T-helper 2 cell treated with Interferon-gamma antibody and Interleukin-4, amounts not matched to agents 5 μg/mL and 100 μg/mL, for 36 hours (primary cell): Measurements from ENCODE around the gene NUP62.

Experiments
- DNase-seq: peaks from one replicate; pipeline ENCODE4 v3.0.0; 2021; ENCODE audit warnings: low spot score
- H3K27ac Mint-ChIP-seq: one replicate; pipeline ENCODE4 v1.8.0; 2021; ENCODE audit warnings: mild to moderate bottlenecking, mixed read lengths
- H3K27me3 Mint-ChIP-seq: one replicate; pipeline ENCODE4 v1.8.0; 2021; ENCODE audit warnings: low read depth, mixed read lengths
- H3K36me3 Mint-ChIP-seq: one replicate; pipeline ENCODE4 v1.8.0; 2021; ENCODE audit warnings: low read depth, mixed read lengths
- H3K4me1 Mint-ChIP-seq: one replicate; pipeline ENCODE4 v1.8.0; 2021; ENCODE audit warnings: low read depth, mixed read lengths
- H3K4me3 Mint-ChIP-seq: one replicate; pipeline ENCODE4 v1.8.0; 2022; ENCODE audit warnings: mild to moderate bottlenecking, moderate library complexity, mixed read lengths
- H3K9me3 Mint-ChIP-seq: one replicate; pipeline ENCODE4 v1.8.0; 2021; ENCODE audit warnings: mixed read lengths

The NUP62 gene

DNA sequence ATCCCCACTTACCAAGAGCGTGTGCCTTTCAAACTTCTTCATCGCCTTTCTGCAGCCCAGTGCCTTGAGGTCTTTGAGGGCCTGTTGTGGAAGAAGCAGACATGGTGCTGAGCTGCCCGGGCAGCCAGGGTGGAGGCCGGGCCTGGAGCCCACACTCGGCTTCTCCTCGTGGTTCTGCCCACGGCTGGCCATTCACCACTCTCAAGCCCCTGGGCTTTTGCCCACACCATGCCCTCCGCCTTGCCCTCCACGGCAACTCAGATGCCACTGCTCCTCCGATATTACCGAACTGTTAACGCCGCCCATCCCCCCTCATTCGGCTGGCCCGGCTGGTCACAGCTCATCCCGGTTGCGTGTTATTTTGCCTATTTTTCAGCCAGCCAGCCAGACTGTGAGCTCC is 37.9 kb downstream of the NUP62 start:
- Mint-ChIP-seq H3K9me3 (no peaks in the 10 kb centered on the region), H3K27me3 (no peaks in the 10 kb centered on the region), H3K4me1 (peaks cover 8% of the 10 kb centered on the region), H3K36me3 (peaks cover 7% of the 10 kb centered on the region), H3K4me3 (no peak overlapping the region), H3K27ac (peak overlapping the region; percentile 36)
- no peak for DNase-seq

DNA sequence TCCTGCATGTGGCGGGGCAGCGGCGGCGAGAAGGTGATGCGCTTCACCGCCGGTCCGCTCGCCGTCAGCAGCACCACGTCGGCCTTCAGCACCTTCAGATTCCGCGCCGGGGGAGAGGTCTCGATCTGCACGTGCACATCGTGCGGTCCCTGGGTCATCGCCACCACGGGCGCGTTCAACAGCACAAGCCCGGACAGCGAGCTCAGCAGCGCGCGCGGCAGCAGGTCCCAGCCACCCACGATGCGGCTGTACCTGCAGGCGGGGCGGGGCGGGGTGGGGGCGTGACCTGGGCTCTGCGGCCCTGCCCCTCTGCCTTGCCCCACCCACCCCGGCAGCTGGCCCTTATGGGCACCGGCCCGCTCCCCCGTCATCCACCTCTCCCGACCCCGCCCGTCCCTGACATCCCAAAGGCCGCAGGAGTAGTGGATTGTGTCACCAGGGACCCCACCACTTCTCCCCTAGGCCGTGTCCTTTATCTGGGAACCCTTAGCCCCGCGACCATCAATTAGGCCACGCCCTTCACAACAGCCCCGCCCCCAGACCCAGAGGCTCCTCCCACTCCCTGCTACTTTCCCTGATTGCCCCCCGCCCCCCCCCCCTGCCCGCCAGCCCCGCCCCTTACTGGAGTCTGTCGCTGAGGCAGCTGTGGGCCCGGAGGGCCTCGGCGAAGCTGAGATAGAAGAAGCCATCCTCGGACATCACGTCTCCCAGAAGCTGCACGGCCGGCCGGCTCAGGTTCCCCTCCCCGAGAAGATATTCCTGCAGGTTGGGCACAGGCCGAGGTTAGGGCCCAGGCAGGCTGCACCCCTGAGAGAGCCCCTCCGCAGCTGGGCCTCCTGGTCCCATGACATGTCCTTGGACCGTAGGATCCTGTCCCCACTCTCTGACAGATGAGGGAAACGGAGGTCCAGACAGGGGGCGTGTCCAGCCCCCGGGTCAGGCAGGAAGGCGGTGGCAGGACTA is 38.7 kb downstream of the NUP62 start:
- Mint-ChIP-seq H3K4me3 (peak overlapping the region; percentile 80), H3K36me3 (peaks cover 7% of the 10 kb centered on the region), H3K27ac (peak overlapping the region; percentile 41), H3K9me3 (no peaks in the 10 kb centered on the region), H3K27me3 (no peaks in the 10 kb centered on the region), H3K4me1 (peaks cover 8% of the 10 kb centered on the region)
- peak; percentile 34 for DNase-seq

DNA sequence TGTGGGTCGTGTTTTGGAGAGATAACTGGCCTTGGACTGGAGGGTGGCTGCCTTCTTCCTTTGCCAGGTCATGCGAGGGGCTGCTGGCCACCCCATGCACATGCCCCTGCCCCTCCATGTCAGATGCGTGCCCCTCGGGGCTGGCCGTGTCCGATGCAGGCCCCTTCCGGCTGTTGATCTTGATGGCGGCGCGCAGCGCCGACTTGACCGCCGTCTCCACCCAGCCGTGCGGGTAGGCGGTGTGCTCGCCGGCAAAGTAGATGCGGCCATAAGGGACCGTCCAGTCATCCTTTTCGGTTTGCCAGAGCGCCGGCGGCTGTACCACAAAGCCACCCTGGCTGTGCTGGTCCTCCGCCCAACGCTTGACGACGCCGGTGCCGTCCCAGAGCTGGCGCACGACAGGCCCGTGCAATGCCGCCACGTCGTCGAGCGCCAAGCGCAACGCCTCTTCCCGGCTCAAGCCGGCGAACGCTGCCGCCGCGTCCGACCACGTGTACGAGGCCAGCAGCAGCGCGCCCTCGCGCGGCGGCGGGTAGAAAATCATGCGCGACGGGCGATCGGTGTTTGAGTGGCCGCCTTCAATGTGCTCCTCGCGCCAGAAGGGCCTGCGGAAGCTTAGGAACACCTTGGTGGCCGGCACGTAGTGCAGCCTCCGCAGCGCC is 39.5 kb downstream of the NUP62 start:
- peak; percentile 78 for DNase-seq
- peaks cover 4% of the 10 kb centered on the region for H3K4me1 Mint-ChIP-seq
- H3K36me3 Mint-ChIP-seq = peaks cover 12% of the 10 kb centered on the region
- H3K27me3 Mint-ChIP-seq = no peaks in the 10 kb centered on the region
- H3K9me3 Mint-ChIP-seq = no peaks in the 10 kb centered on the region
- H3K27ac Mint-ChIP-seq = peak overlapping the region; percentile 41
- H3K4me3 Mint-ChIP-seq = peak overlapping the region; percentile 80

DNA sequence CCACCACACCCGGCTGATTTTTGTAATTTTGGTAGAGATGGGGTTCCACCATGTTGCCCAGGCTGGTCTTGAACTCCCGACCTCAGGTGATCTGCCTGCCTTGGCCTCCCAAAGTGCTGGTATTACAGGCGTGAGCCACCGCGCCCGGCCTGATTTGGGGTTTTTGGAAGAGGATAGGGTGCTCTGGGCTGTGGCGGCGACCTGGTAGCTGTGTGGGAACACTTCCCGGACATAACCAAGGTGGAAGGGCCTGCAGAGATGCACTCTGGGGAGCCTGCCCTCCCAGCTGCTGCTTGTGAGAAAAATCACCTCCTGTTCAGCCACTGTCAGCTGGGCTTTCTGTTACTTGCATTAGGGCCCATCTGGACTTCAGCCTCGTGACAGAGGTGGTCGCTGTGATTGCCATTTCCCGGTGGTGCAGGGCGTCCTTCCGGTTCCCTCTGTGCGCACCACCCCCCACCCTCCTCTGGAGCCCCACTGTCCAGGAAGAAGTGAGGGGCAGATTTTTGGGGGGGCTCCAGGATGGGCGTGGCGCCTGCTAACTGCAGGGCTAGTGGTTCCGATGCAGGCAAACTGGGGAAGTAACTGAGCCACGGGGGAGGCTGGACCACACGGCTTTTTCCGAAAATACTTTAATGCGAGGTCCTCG is 40.1 kb downstream of the NUP62 start:
- Mint-ChIP-seq H3K4me1 (peaks cover 4% of the 10 kb centered on the region), H3K9me3 (no peaks in the 10 kb centered on the region), H3K36me3 (peaks cover 17% of the 10 kb centered on the region), H3K27me3 (no peaks in the 10 kb centered on the region), H3K4me3 (no peak overlapping the region), H3K27ac (no peak overlapping the region)
- DNase-seq = no peak

DNA sequence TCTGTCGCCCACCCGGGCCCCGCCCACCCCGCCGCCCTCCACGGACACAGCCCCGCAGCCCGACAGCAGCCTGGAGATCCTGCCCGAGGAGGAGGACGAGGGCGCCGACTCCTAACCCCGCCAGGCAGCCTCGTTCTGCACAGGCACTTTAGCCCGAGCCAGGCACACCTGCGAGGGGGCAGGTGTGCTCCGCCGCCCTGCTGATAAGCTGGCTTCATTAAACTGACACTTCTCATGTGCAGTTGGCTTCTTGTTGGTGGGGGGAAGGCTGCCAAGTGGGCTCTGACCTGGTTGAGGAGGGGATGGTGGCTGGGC is 40.8 kb downstream of the NUP62 start:
- Mint-ChIP-seq H3K36me3 (peaks cover 21% of the 10 kb centered on the region), H3K9me3 (no peaks in the 10 kb centered on the region), H3K4me3 (no peak overlapping the region), H3K4me1 (peaks cover 4% of the 10 kb centered on the region), H3K27me3 (no peaks in the 10 kb centered on the region), H3K27ac (no peak overlapping the region)
- no peak for DNase-seq

DNA sequence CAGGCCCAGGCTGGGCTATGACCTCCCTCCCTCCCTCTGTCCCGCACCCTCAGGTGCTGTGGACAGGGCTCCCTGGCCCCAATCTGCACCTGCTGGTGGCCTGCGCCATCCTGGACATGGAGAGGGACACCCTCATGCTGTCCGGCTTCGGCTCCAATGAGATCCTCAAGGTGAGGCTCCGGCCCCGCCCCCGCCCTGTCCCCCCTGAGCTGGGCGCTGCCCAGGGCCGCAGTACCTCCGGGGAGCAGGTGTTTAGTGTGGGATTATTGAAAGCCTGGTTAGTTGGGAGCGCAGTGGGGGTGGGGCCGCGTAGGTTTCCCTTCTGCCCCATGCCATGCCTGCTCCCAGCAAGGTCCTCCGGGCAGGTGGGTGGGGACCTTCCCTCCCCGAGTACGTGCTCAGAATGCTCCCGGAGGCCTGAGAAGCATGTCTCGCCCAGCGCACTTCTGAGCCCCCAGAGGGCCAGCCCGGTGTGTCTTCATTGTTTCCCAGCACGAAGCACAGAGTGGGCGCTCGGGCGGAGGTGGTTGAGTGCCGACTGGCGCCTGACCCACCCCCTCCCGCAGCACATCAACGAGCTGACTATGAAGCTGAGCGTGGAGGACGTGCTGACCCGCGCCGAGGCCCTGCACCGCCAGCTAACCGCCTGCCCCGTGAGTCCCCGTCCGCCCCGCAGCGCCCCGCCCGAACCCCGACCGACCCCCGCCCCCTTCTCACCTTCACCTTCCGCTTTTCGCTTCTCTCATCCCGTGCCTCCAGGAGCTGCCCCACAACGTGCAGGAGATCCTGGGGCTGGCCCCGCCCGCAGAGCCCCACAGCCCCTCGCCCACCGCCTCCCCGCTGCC is 41.4 kb downstream of the NUP62 start:
- no peak for DNase-seq
- H3K36me3 Mint-ChIP-seq = peaks cover 26% of the 10 kb centered on the region
- H3K4me3 Mint-ChIP-seq = no peak overlapping the region
- H3K27ac Mint-ChIP-seq = no peak overlapping the region
- H3K4me1 Mint-ChIP-seq = peaks cover 3% of the 10 kb centered on the region
- H3K27me3 Mint-ChIP-seq = no peaks in the 10 kb centered on the region
- H3K9me3 Mint-ChIP-seq = no peaks in the 10 kb centered on the region

DNA sequence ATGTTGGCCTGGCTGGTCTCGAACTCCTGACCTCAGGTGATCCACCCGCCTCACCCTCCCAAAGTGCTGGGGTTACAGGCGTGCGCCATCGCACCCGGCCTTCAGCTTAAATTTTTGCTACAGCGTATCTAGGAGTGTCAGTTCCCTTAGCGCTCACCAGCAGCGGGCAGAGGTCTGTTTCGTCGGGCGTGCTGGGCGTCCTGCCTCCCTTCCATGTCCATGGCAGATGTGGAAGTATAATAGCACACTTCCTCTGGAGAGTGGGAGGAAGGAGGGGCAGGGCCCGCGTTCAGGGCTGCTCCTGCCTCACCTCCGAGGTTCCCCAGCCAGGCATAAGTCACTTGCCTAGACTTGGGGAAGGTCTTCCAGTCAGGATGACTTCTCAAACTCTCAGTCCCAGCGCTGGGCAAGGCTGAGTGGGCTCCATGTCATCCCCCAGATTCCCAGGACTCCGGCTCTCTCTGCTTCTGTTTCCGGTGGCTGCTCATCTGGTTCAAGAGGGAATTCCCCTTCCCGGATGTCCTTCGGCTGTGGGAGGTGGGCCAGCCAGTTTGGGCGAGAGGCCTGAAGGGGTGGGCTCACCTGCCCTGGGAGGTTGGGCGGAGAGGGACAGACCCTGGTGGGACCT is 42.2 kb downstream of the NUP62 start:
- Mint-ChIP-seq H3K4me3 (no peak overlapping the region), H3K4me1 (peaks cover 3% of the 10 kb centered on the region), H3K9me3 (no peaks in the 10 kb centered on the region), H3K27me3 (no peaks in the 10 kb centered on the region), H3K36me3 (peaks cover 34% of the 10 kb centered on the region), H3K27ac (no peak overlapping the region)
- DNase-seq = no peak

DNA sequence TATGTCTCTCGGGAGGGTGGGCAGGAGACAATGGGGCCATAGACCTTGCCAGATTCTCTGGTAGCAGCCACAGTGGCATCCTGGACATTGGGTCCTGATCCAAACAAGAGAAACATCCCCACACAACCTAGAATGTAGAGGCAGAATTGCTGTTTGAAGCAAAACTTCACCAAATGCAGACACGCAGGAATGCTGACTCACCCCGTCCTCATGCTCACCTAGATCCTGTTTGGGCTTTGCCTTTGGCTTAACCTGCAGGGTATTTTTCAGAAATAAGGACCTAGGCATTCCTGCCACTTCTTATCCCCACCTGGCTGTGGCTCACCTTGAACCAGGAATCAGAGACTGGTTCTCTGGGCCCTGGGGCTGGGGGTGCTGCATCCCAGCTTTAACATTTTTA is 44.5 kb downstream of the NUP62 start:
- H3K4me3 Mint-ChIP-seq = no peak overlapping the region
- no peaks in the 10 kb centered on the region for H3K9me3 Mint-ChIP-seq
- no peak overlapping the region for H3K27ac Mint-ChIP-seq
- H3K4me1 Mint-ChIP-seq = no peaks in the 10 kb centered on the region
- no peaks in the 10 kb centered on the region for H3K27me3 Mint-ChIP-seq
- peaks cover 43% of the 10 kb centered on the region for H3K36me3 Mint-ChIP-seq
- no peak for DNase-seq

DNA sequence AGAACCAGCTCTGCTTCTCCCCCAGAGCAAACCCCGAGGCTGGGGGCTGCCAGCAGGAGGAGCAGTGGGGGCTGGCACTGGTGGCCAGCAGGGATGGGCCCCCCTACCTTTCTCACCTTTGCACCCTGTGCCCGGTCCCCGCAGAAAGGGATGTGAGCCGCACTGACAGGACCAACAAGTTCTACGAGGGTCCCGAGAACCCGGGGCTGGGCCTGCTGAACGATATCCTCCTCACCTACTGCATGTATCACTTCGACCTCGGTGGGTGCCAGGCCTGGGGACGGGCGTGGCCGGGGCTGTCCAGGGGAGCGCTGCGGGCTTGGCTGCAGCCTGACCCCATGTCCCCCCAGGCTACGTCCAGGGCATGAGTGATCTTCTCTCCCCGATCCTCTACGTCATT is 45.2 kb downstream of the NUP62 start:
- Mint-ChIP-seq H3K27me3 (no peaks in the 10 kb centered on the region), H3K4me3 (no peak overlapping the region), H3K4me1 (peaks cover 1% of the 10 kb centered on the region), H3K36me3 (peaks cover 40% of the 10 kb centered on the region), H3K27ac (no peak overlapping the region), H3K9me3 (no peaks in the 10 kb centered on the region)
- DNase-seq = no peak

DNA sequence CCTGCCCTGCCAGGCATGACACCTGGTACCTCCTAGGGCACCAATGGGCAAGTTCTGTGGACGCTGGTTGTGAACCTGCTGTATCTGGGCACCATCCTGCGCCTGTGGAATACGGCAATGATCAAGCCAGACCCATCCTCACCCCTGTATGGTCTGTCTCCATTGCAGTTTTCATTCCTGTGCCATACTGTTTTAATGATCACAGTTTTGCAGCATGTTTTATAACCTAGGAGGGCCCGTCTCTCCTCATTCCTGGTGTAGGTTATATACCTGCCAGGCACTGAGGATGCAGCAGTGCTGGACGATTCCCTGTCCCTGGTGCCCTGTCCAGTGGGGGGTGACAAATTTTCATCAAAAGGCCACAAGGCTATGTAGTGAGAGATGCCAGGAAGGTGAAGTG is 46.2 kb downstream of the NUP62 start:
- Mint-ChIP-seq H3K27ac (no peak overlapping the region), H3K36me3 (peaks cover 40% of the 10 kb centered on the region)

DNA sequence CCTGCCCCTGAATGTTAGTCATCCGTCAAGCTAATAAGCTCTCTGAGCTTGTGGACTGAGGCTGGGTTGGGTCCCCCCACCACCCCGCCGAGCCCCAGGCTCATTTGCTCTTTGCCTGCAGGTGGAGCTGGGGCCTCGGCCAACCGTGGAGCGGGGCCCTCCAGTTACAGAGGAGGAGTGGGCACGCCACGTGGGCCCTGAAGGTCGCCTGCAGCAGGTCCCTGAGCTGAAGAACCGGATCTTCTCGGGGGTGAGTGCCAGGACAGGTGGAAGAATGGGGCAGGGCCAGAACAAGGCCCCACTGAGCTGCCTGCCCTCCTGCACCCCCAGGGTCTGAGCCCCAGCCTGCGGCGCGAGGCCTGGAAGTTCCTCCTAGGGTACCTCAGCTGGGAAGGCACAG is 46.7 kb downstream of the NUP62 start:
- Mint-ChIP-seq H3K9me3 (no peaks in the 10 kb centered on the region), H3K4me3 (no peak overlapping the region), H3K4me1 (peaks cover 9% of the 10 kb centered on the region), H3K36me3 (peaks cover 42% of the 10 kb centered on the region), H3K27me3 (no peaks in the 10 kb centered on the region), H3K27ac (no peak overlapping the region)
- no peak for DNase-seq

More for the DNA sequence above, 46.2 kb downstream of the NUP62 start:
- H3K4me3 Mint-ChIP-seq = no peak overlapping the region
- H3K9me3 Mint-ChIP-seq = no peaks in the 10 kb centered on the region
- H3K4me1 Mint-ChIP-seq = peaks cover 6% of the 10 kb centered on the region
- DNase-seq = no peak
- H3K27me3 Mint-ChIP-seq = no peaks in the 10 kb centered on the region

DNA sequence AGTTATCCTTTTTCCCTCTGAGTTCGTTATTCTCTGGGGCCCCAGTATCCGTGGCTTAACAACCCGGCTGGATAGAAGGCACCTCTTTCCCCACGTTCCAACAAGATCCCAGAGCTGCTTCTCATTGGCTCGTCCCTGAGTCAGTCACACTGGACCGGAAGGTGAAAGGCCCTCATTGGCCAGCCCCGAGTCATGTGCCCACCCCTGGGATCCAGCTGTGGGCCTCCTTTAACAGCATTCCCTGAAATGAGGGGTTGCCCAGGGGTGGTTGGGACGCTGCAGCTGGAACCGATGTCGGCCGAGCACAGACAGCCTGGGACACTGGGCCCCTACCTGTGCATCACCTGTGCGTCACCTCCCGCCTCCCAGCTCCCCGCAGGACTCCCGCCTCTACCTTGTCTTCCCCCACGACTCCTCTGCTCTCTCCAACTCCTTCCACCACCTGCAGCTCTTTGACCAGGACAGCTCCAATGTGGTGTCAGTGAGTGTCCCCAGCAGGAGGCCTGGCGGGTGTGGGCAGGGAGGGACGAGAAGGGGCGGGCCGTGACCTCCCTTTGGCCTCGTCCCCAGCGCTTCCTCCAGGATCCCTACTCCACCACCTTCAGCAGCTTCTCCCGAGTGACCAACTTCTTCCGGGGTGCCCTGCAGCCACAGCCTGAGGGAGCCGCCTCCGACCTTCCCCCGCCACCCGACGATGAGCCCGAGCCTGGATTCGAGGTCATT is 47.5 kb downstream of the NUP62 start:
- H3K4me3 Mint-ChIP-seq = no peak overlapping the region
- peaks cover 42% of the 10 kb centered on the region for H3K36me3 Mint-ChIP-seq
- H3K9me3 Mint-ChIP-seq = no peaks in the 10 kb centered on the region
- no peak for DNase-seq
- H3K4me1 Mint-ChIP-seq = peaks cover 9% of the 10 kb centered on the region
- no peaks in the 10 kb centered on the region for H3K27me3 Mint-ChIP-seq
- H3K27ac Mint-ChIP-seq = no peak overlapping the region

DNA sequence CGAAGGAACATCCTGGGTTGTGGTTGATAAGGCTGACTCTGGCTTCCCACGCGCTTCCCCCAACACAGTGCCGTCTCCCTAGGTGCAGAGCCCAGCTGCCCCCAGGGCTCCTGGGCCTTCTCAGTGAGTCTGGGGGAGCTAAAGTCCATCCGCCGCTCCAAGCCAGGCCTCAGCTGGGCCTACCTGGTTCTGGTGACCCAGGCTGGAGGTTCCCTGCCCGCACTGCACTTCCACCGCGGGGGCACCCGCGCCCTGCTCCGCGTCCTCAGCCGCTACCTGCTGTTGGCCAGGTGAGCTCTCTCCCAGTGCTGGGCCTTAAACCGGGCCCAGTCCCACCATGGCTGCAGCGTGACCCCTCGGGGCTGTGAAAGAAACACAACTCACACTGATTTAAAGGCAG is 48.1 kb downstream of the NUP62 start:
- Mint-ChIP-seq H3K27ac (no peak overlapping the region), H3K4me3 (no peak overlapping the region), H3K27me3 (no peaks in the 10 kb centered on the region), H3K36me3 (peaks cover 42% of the 10 kb centered on the region), H3K9me3 (no peaks in the 10 kb centered on the region), H3K4me1 (peaks cover 9% of the 10 kb centered on the region)
- no peak for DNase-seq
